RWPE2 (cell line): ENCODE data around the gene MRPL22.

Experiments
- ATAC-seq: fragments of 200-7000 bp; cut with Tn5 transposase; 3 replicates; pipeline ENCODE4 v1.9.1; 2021; ENCODE audit warnings: low read depth
- DNase-seq: peaks from one replicate; pipeline ENCODE4 v3.0.0-alpha.2; 2020; ENCODE audit warnings: low spot score
- H3K27ac ChIP-seq: fragments of 450-650 bp; 2 replicates; pipeline ENCODE4 v1.5.1; 2017; ENCODE audit warnings: mild to moderate bottlenecking; ENCODE audit not compliant: poor library complexity, severe bottlenecking
- H3K27me3 ChIP-seq: fragments of 250-450 bp; sonication (Bioruptor Pico); 2 replicates; pipeline ENCODE4 v1.5.1; 2021; ENCODE audit warnings: mild to moderate bottlenecking, moderate library complexity; ENCODE audit not compliant: insufficient read depth, poor library complexity, severe bottlenecking
- H3K36me3 ChIP-seq: fragments of 250-450 bp; sonication (Bioruptor Pico); 2 replicates; pipeline ENCODE4 v1.5.1; 2020; ENCODE audit warnings: low read depth, mild to moderate bottlenecking, moderate library complexity
- H3K4me1 ChIP-seq: fragments of 250-450 bp; sonication (Bioruptor Pico); 2 replicates; pipeline ENCODE4 v1.5.1; 2021; ENCODE audit warnings: mild to moderate bottlenecking, moderate library complexity; ENCODE audit not compliant: insufficient read depth, poor library complexity, severe bottlenecking
- H3K4me3 ChIP-seq: fragments of 250-450 bp; sonication (Bioruptor Pico); 2 replicates; pipeline ENCODE4 v1.5.1; 2021; ENCODE audit warnings: mild to moderate bottlenecking, moderate library complexity; ENCODE audit not compliant: severe bottlenecking
- H3K9me3 ChIP-seq: fragments of 250-450 bp; sonication (Bioruptor Pico); 2 replicates; pipeline ENCODE4 v1.5.1; 2021; ENCODE audit warnings: mild to moderate bottlenecking, moderate library complexity; ENCODE audit not compliant: severe bottlenecking
- TF ChIP-seq, protein P1 (sequence below): fragments of 450-650 bp; IDR thresholded peaks from one replicate; pipeline ENCODE4 v1.5.1; 2017; ENCODE audit warnings: mild to moderate bottlenecking, moderate library complexity; ENCODE audit not compliant: poor library complexity, severe bottlenecking

Gene MRPL22

DNA sequence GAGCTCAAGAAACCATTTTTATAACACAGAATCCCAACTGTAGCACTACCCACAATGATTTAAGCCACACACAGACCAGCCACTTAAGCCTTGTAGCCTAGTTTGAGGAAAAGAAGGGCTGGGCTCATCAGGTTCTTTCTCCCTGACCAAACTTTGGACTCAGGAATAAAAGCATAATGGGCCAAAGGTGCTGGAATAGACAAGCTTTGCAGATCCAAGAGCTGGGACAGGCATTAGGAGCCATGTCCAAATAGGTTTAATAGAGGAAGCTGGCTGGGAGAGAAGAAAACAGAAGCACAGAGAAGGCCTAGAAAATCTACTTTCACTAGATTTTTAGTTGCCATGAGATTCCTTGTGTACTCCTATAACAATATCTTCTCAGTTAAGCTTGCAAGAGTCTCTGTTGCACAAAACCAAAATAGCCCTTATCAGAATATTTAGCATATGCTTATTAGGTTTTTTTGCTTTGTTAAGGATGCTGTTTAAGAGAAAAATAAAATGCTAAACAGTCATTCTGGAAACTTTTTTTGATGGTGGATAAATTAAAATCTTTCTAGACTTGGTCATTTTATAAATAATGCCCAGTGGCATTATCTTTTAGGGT lies 44.2 kb upstream of the MRPL22 start:
- no peaks in the 10 kb centered on the region for H3K9me3 ChIP-seq
- peaks cover 89% of the 10 kb centered on the region for H3K36me3 ChIP-seq
- TF ChIP-seq, protein P1, sequence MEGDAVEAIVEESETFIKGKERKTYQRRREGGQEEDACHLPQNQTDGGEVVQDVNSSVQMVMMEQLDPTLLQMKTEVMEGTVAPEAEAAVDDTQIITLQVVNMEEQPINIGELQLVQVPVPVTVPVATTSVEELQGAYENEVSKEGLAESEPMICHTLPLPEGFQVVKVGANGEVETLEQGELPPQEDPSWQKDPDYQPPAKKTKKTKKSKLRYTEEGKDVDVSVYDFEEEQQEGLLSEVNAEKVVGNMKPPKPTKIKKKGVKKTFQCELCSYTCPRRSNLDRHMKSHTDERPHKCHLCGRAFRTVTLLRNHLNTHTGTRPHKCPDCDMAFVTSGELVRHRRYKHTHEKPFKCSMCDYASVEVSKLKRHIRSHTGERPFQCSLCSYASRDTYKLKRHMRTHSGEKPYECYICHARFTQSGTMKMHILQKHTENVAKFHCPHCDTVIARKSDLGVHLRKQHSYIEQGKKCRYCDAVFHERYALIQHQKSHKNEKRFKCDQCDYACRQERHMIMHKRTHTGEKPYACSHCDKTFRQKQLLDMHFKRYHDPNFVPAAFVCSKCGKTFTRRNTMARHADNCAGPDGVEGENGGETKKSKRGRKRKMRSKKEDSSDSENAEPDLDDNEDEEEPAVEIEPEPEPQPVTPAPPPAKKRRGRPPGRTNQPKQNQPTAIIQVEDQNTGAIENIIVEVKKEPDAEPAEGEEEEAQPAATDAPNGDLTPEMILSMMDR: no peak
- H3K4me1 ChIP-seq: no peaks in the 10 kb centered on the region
- H3K27me3 ChIP-seq: no peaks in the 10 kb centered on the region
- no peak overlapping the region for H3K27ac ChIP-seq
- DNase-seq (no peak), ATAC-seq (no peak)
- no peak overlapping the region for H3K4me3 ChIP-seq

DNA sequence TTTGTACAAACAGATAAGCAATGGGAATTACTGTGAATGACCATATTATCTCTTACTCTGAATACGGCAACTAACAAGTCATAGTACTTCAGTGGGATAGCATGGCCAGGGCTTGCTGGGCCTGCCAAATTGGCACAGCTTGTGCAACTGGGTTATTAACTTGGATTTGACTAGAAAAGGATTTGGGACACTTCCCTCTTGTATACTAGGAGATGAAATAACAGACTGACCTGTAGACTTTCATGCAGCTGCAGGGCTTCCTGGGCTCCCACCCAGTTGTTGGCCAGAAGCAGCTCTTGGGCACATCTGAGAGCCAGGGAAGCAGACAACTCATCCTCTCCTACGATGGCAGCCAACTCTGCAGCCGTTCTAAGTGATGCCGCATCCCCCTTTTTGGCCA lies 42.7 kb upstream of the MRPL22 start:
- Histone ChIP-seq H3K4me3 (no peak overlapping the region), H3K9me3 (no peaks in the 10 kb centered on the region), H3K4me1 (no peaks in the 10 kb centered on the region), H3K36me3 (peaks cover 91% of the 10 kb centered on the region), H3K27ac (no peak overlapping the region), H3K27me3 (no peaks in the 10 kb centered on the region)
- ATAC-seq (no peak), DNase-seq (no peak)
- TF ChIP-seq, protein P1: no peak

DNA sequence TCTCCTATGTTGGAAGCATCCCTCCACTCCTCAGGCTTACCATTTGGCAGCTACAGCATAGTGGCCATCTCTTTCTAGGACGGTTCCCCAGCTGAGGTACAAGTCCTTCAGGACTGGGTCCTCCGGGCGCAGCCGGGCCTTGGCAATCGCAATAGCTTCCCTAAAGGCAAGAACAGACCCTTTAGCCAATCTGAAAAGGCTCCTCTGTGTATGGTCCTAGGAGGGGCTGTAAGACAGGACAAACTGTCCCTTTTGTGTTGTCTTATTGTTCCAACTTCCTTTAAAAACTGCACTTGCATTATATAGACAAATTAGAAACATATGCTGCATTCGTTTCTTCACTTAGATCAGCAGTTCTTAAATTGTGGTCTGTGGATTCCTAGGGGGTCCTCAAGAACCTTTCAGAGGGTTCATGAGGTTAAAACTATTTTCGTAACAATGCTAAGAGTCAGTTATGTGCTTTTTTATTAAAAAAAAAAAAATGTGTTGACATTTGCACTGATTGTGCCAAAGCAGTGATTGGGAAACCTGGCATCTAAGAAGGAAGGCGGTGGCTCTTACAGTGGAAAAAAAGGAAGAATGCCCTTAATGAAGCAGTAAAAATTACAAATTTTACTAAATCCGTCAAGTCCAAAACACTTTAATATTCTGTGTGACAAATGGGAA lies 41.6 kb upstream of the MRPL22 start:
- no peak overlapping the region for H3K4me3 ChIP-seq
- ATAC-seq (no peak), DNase-seq (no peak)
- TF ChIP-seq, protein P1: no peak
- H3K27ac ChIP-seq: no peak overlapping the region
- H3K27me3 ChIP-seq: no peaks in the 10 kb centered on the region
- no peaks in the 10 kb centered on the region for H3K9me3 ChIP-seq
- H3K4me1 ChIP-seq: no peaks in the 10 kb centered on the region
- peaks cover 92% of the 10 kb centered on the region for H3K36me3 ChIP-seq

DNA sequence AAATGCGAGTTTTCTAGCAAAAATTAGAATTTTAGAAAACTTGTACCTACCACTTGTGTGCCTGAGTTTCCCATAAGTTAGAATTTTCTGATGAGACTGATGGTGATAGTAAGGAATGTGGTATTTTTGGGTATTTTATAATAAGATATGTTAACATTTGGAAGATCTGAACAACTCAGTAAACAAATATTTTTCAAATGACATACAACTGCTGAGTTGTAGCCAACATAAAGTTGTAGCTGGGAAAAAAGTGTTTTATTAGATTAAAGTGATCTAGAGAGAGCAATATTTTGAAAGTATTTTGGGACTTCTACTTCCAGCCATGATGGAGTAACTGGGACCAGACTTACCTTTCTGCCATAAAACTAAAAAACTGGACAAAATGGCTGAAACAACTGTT lies 40.8 kb upstream of the MRPL22 start:
- H3K4me3 ChIP-seq: no peak overlapping the region
- no peak overlapping the region for H3K27ac ChIP-seq
- H3K4me1 ChIP-seq: no peaks in the 10 kb centered on the region
- H3K27me3 ChIP-seq: no peaks in the 10 kb centered on the region
- H3K9me3 ChIP-seq: no peaks in the 10 kb centered on the region
- no peak for DNase-seq
- TF ChIP-seq, protein P1: no peak
- peaks cover 96% of the 10 kb centered on the region for H3K36me3 ChIP-seq
- ATAC-seq: no peak

DNA sequence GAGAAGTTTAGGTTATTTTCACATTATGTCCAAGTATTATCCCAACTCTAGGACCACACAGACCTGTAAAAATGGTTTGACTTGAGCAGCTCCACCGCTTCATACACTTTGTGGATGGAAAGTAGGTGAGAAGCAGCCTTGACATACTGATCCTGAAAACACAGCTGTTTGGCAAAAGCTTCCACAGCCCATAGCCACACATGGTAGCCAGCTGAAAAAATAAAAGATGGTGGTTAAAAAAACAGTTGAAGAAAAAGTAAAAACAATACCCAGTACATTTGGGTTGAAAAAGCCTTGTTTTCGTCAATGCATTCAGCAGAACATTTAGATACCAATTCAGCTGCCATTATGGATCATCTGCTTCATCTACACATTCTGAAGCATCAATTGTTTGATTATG lies 39.6 kb upstream of the MRPL22 start:
- no peaks in the 10 kb centered on the region for H3K27me3 ChIP-seq
- H3K36me3 ChIP-seq: peaks cover 93% of the 10 kb centered on the region
- no peak overlapping the region for H3K27ac ChIP-seq
- ATAC-seq: no peak
- TF ChIP-seq, protein P1: no peak
- no peaks in the 10 kb centered on the region for H3K4me1 ChIP-seq
- no peak for DNase-seq
- no peak overlapping the region for H3K4me3 ChIP-seq
- H3K9me3 ChIP-seq: no peaks in the 10 kb centered on the region
